DND-41 (cell line): ENCODE results near the gene RAD23A.
A peak's percentile ranks its signal among the peaks of the same experiment; 100 is the strongest.

ENCODE experiments used
- ATAC-seq: fragments of 200-7000 bp; cut with Tn5 transposase; 3 replicates; pipeline ENCODE4 v1.9.1; 2021; ENCODE audit warnings: low read depth; ENCODE audit not compliant: insufficient read depth
- DNase-seq: peaks from one replicate; pipeline ENCODE4 v3.0.0-alpha.2; 2020
- H2AFZ ChIP-seq: 2 replicates; pipeline ENCODE4 v1.6.0; 2012; ENCODE audit warnings: low read depth, low read length
- H3K27ac ChIP-seq: 2 replicates; pipeline ENCODE4 v1.5.1; 2012; ENCODE audit warnings: low read length, inconsistent platforms
- H3K27me3 ChIP-seq: fragments of 200-600 bp; sonication (generic); 2 replicates; pipeline ENCODE4 v1.6.0; 2012; ENCODE audit warnings: low read length, mild to moderate bottlenecking, inconsistent platforms; ENCODE audit not compliant: insufficient read depth, poor library complexity
- H3K36me3 ChIP-seq: 2 replicates; pipeline ENCODE4 v1.5.1; 2012; ENCODE audit warnings: low read length, inconsistent platforms; ENCODE audit not compliant: insufficient read depth
- H3K4me1 ChIP-seq: 2 replicates; pipeline ENCODE4 v1.5.1; 2012; ENCODE audit warnings: mild to moderate bottlenecking, low read length; ENCODE audit not compliant: insufficient read depth
- H3K4me2 ChIP-seq: 2 replicates; pipeline ENCODE4 v1.6.0; 2012; ENCODE audit warnings: mild to moderate bottlenecking, moderate library complexity, low read length, inconsistent platforms; ENCODE audit not compliant: insufficient read depth
- H3K4me3 ChIP-seq, 2 experiments: fragments of 200-600 bp in 1 of 2; shearing (Covaris generic) in 1 of 2; 2 replicates each; pipeline ENCODE4 v1.5.1; 2012 to 2016; ENCODE audit warnings: inconsistent platforms in 2 of 2, low read length in 2 of 2, mild to moderate bottlenecking in 2 of 2, low read depth in 1 of 2, moderate library complexity in 1 of 2
- H3K79me2 ChIP-seq: 2 replicates; pipeline ENCODE4 v1.6.0; 2012; ENCODE audit warnings: low read length, inconsistent platforms; ENCODE audit not compliant: insufficient read depth
- H3K9ac ChIP-seq: 2 replicates; pipeline ENCODE4 v1.6.0; 2012; ENCODE audit warnings: low read depth, mild to moderate bottlenecking, inconsistent platforms, low read length, moderate library complexity
- H3K9me3 ChIP-seq: 2 replicates; pipeline ENCODE4 v1.5.1; 2012; ENCODE audit warnings: low read length, moderate library complexity, mild to moderate bottlenecking, inconsistent platforms; ENCODE audit not compliant: insufficient read depth, severe bottlenecking
- H4K20me1 ChIP-seq: 2 replicates; pipeline ENCODE4 v1.6.0; 2012; ENCODE audit warnings: low read length; ENCODE audit not compliant: insufficient read depth
- EZH2 ChIP-seq: IDR thresholded peaks from 3 replicates; pipeline ENCODE4 v1.6.1; 2012; ENCODE audit warnings: borderline replicate concordance, low read depth, mild to moderate bottlenecking, moderate library complexity, low read length, inconsistent platforms; ENCODE audit not compliant: severe bottlenecking
- TF ChIP-seq, protein P1 (sequence below): IDR thresholded peaks from 2 replicates; pipeline ENCODE4 v1.5.1; 2012; ENCODE audit warnings: borderline replicate concordance, low read length, moderate library complexity, mild to moderate bottlenecking; ENCODE audit not compliant: poor library complexity, severe bottlenecking; ENCODE audit errors: extremely low read depth

RAD23A gene

GRCh38 chr19:12992729-12993128, 47.1 kb downstream of the RAD23A start:
- ATAC-seq: no peak
- H3K79me2 ChIP-seq: peaks cover 4% of the 10 kb centered on the region; the same call in 1 of the 2 replicates

GRCh38 chr19:12993562-12993961, 47.9 kb downstream of the RAD23A start:
- Histone ChIP-seq H3K9ac (no peak overlapping the region), H3K36me3 (no peaks in the 10 kb centered on the region), H3K79me2 (peaks cover 4% of the 10 kb centered on the region; the same call in 1 of the 2 replicates), H3K4me2 (no peak overlapping the region), H3K27me3 (peaks cover 6% of the 10 kb centered on the region), H2AFZ (no peak overlapping the region), H4K20me1 (peaks cover 10% of the 10 kb centered on the region; the same call in 1 of the 2 replicates), H3K4me1 (peaks cover 19% of the 10 kb centered on the region), H3K27ac (no peak overlapping the region), H3K9me3 (no peaks in the 10 kb centered on the region), H3K4me3 (no peak overlapping the region)
- no peak for ATAC-seq
- no peak for TF ChIP-seq EZH2
- TF ChIP-seq, protein P1, sequence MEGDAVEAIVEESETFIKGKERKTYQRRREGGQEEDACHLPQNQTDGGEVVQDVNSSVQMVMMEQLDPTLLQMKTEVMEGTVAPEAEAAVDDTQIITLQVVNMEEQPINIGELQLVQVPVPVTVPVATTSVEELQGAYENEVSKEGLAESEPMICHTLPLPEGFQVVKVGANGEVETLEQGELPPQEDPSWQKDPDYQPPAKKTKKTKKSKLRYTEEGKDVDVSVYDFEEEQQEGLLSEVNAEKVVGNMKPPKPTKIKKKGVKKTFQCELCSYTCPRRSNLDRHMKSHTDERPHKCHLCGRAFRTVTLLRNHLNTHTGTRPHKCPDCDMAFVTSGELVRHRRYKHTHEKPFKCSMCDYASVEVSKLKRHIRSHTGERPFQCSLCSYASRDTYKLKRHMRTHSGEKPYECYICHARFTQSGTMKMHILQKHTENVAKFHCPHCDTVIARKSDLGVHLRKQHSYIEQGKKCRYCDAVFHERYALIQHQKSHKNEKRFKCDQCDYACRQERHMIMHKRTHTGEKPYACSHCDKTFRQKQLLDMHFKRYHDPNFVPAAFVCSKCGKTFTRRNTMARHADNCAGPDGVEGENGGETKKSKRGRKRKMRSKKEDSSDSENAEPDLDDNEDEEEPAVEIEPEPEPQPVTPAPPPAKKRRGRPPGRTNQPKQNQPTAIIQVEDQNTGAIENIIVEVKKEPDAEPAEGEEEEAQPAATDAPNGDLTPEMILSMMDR: no peak
- no peak for DNase-seq

More at GRCh38 chr19:12992729-12993128, 47.1 kb downstream of the RAD23A start:
- H3K9me3 ChIP-seq: no peaks in the 10 kb centered on the region
- peaks cover 19% of the 10 kb centered on the region for H3K4me1 ChIP-seq
- H4K20me1 ChIP-seq: peaks cover 9% of the 10 kb centered on the region; the same call in 1 of the 2 replicates
- H3K9ac ChIP-seq: no peak overlapping the region
- H3K27me3 ChIP-seq: peaks cover 6% of the 10 kb centered on the region
- H3K36me3 ChIP-seq: no peaks in the 10 kb centered on the region
- H3K4me2 ChIP-seq: no peak overlapping the region
- no peak overlapping the region for H2AFZ ChIP-seq
- H3K27ac ChIP-seq: no peak overlapping the region
- no peak for DNase-seq
- H3K4me3 ChIP-seq: no peak overlapping the region
- TF ChIP-seq EZH2: no peak
- TF ChIP-seq, protein P1: no peak

DNA sequence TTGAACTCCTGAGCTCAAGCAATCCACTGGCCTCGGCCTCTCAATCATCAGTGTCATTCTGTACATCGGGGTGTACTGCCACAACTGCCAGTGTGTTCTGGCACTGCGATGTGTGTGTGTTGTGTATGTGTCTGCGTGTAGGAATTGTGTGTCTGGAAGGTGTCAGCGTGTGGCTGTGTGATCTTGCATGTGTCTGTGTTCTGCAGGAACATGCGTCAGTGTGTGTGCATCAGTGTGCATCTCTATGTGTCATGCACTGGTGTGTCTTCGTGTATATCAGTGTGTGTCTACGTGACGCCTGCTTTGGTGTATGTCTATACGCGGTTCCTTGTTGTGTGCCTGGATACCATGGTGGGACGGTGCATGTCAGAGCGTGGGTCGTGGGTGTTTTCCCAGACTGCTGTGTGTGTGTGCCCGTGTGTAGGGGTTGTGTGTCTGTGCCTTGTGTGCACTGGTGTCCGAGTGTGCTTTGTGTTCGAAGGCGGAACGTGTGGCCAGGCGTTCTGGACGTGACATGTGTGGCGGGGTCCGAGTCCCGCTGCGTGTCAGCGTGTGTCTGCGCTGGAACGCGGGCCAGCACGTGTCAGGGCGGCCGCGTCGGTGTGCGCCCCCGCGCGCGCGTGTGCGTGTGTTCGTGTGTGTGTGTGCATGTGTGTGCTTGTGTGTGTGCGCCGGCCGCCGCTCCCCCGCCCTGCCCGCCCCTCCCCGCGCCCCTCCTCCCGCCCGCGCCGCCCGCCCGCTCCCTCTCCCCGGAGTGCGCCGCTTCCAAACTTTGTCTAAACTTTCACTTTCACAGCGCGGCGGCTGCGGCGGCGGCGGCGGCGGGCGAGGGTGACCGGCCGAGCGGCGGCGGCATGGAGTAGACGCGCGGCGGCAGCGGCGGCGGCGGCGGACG, 49.3 kb downstream of the RAD23A start, which contains the start of gene NFIX:
NFIX (plus strand) TSS at position 775 of the 895 bp plus-strand sequence. CDS start 363 bp downstream, outside the sequence.
- Histone ChIP-seq H4K20me1 (peaks cover 13% of the 10 kb centered on the region; the same call in 1 of the 2 replicates), H3K4me1 (peaks cover 19% of the 10 kb centered on the region), H3K9me3 (no peaks in the 10 kb centered on the region), H3K79me2 (peaks cover 4% of the 10 kb centered on the region; the same call in 1 of the 2 replicates), H3K27me3 (peaks cover 6% of the 10 kb centered on the region), H3K36me3 (no peaks in the 10 kb centered on the region), H3K27ac (peak within 1 kb of the TSS; percentile 55), H2AFZ (peak within 1 kb of the TSS; percentile 81), H3K9ac (peak within 1 kb of the TSS; percentile 58), H3K4me2 (peak within 1 kb of the TSS; percentile 91), H3K4me3 (peak within 1 kb of the TSS; percentile 12 to 72; a peak in 3 of 4 replicates)
- TF ChIP-seq, protein P1: no peak
- TF ChIP-seq EZH2: no peak
- ATAC-seq (peak; percentile 74), DNase-seq (peak; percentile 76)
